ENCODE data around the gene LRRC28.

The LRRC28 gene

GRCh38 chr15:99421172-99421656 lies 169.9 kb downstream of the LRRC28 start:
- DNase-seq = no peak

GRCh38 chr15:99421758-99422157 lies 170.5 kb downstream of the LRRC28 start:
- DNase-seq = no peak

- DNase-seq = no peak
These were observed 172.2 kb downstream of the LRRC28 start for GRCh38 chr15:99423186-99424130.

- DNase-seq = no peak
These were observed 172.9 kb downstream of the LRRC28 start for GRCh38 chr15:99424131-99424571.

- DNase-seq = no peak
These were observed 173.8 kb downstream of the LRRC28 start for GRCh38 chr15:99424978-99425656.

GRCh38 chr15:99425657-99426301 lies 174.5 kb downstream of the LRRC28 start:
- no peak for DNase-seq

- no peak for DNase-seq
These were observed 175.3 kb downstream of the LRRC28 start for GRCh38 chr15:99426431-99427105.

GRCh38 chr15:99427210-99427609 lies 175.9 kb downstream of the LRRC28 start:
- no peak for DNase-seq

- DNase-seq = no peak
These were observed 176.5 kb downstream of the LRRC28 start for GRCh38 chr15:99427668-99428361.

GRCh38 chr15:99429681-99430081 lies 178.4 kb downstream of the LRRC28 start:
- DNase-seq = no peak

GRCh38 chr15:99430881-99431401 lies 179.7 kb downstream of the LRRC28 start:
- no peak for DNase-seq

GRCh38 chr15:99431661-99432091 lies 180.4 kb downstream of the LRRC28 start:
- DNase-seq = no peak

- DNase-seq = no peak
These were observed 181.2 kb downstream of the LRRC28 start for GRCh38 chr15:99432271-99433025.

- DNase-seq = no peak
These were observed 181.9 kb downstream of the LRRC28 start for GRCh38 chr15:99433026-99433756.

GRCh38 chr15:99433757-99434450 lies 182.6 kb downstream of the LRRC28 start:
- DNase-seq = no peak

GRCh38 chr15:99434506-99435112 lies 183.3 kb downstream of the LRRC28 start:
- no peak for DNase-seq

GRCh38 chr15:99435113-99435695 lies 183.9 kb downstream of the LRRC28 start:
- no peak for DNase-seq

- DNase-seq = no peak
These were observed 184.7 kb downstream of the LRRC28 start for GRCh38 chr15:99435877-99436541.
